HepG2 (cell line): ENCODE data around the gene LIPC. TPM values are rescaled to one million over a fixed set of nuclear protein-coding genes. Genes with fewer than 3 reads are reported as not detected.

Experiments used
- MTA1 ChIP-seq: sonication (generic); formaldehyde crosslinking; IDR thresholded peaks from 2 replicates; pipeline ENCODE4 v1.4.0; 2020; ENCODE audit warnings: missing genetic modification reagents, mild to moderate bottlenecking, borderline replicate concordance
- ZFY ChIP-seq: sonication (generic); formaldehyde crosslinking; IDR thresholded peaks from 2 replicates; pipeline ENCODE4 v1.4.0; 2020; ENCODE audit warnings: missing genetic modification reagents
- ZNF703 ChIP-seq: sonication (generic); formaldehyde crosslinking; IDR thresholded peaks from 2 replicates; pipeline ENCODE4 v1.5.1; 2020; ENCODE audit warnings: missing genetic modification reagents, mild to moderate bottlenecking, moderate library complexity, borderline replicate concordance
- ZNF75D ChIP-seq: sonication (generic); formaldehyde crosslinking; IDR thresholded peaks from 2 replicates; pipeline ENCODE4 v1.8.1; 2023; ENCODE audit warnings: missing genetic modification reagents, mild to moderate bottlenecking, borderline replicate concordance
- polyA plus RNA-seq, 8 experiments: library from polyadenylated mRNA; depleted of rRNA in 3 of 8; stranded (reverse) in 7 of 8; unstranded in 1 of 8; fragments of >200 nt; fragmentation: Illumina TruSeq in 4 of 8; extraction: Trizol in 4 of 8; gene quantifications; 2 replicates each; pipeline versions ENCODE4 v1.2.1 to v1.2.3, GENCODE V29; 2011 to 2016; ENCODE audit warnings: low read depth in 4 of 8, missing spikeins in 1 of 8, mixed read lengths in 1 of 8; ENCODE audit not compliant: insufficient read depth in 1 of 8
- total RNA-seq, 5 experiments: library from RNA; depleted of rRNA; stranded (reverse); fragments of >200 nt; fragmentation: Illumina TruSeq; extraction: Trizol; gene quantifications; 2 replicates each; pipeline ENCODE4 v1.2.3, GENCODE V29; 2016; ENCODE audit warnings: low read depth in 1 of 5
- TF ChIP-seq, protein P1 (sequence below): sonication (generic); formaldehyde crosslinking; IDR thresholded peaks from 2 replicates; pipeline ENCODE4 v1.8.1; 2022; ENCODE audit warnings: low read depth, mild to moderate bottlenecking, missing genetic modification reagents
- TF ChIP-seq, protein P2 (sequence below): sonication (generic); formaldehyde crosslinking; IDR thresholded peaks from 2 replicates; pipeline ENCODE4 v1.4.0; 2020; ENCODE audit warnings: missing genetic modification reagents, borderline replicate concordance

The LIPC gene
- total and polyA plus RNA-seq, 2 of the 13 experiments (the other 11 are each of a cell fraction or from before 2014, with no cell fraction given): 26.0 to 38.0 TPM

DNA sequence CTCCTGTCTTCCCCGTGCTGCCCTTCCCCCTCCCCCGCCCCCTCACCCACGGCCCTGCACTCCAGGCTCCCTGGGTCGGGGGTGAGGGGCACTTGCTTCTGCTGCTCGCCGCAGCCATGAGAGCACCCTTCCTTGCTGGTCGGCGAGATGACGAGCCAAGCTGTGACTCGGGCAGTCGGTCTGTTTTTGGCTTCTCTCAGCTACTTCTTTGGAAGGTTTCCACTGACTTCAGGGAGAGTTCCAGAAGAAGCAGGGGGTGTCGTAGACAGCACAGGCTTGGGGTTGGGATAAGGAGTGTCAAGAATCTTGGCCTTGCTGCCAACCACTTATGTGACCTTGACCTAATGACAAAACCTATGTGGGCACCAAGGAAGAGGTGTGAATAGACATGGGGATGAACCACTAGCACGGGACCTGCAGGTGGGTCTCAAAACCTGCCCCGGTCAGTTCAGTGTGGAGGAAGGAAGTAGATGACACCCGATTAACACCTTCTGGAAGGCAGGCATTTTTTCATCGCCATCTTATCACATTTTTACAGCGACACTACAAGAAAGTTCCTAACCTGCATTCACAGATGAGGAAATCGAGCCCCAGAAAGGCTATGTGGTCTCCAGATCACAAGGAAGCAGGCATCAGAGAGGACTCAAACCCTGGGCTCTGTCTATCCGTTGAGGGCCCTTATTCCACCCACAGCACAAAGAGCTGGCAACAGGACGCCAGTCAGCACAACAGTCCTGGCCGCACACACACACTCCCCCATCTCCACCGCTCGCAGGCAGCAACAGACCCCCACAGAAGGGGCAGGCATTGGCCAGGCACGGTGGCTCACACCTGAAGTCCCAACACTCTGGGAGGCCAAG lies 120.9 kb downstream of the LIPC start (continued):
- TF ChIP-seq, protein P1, sequence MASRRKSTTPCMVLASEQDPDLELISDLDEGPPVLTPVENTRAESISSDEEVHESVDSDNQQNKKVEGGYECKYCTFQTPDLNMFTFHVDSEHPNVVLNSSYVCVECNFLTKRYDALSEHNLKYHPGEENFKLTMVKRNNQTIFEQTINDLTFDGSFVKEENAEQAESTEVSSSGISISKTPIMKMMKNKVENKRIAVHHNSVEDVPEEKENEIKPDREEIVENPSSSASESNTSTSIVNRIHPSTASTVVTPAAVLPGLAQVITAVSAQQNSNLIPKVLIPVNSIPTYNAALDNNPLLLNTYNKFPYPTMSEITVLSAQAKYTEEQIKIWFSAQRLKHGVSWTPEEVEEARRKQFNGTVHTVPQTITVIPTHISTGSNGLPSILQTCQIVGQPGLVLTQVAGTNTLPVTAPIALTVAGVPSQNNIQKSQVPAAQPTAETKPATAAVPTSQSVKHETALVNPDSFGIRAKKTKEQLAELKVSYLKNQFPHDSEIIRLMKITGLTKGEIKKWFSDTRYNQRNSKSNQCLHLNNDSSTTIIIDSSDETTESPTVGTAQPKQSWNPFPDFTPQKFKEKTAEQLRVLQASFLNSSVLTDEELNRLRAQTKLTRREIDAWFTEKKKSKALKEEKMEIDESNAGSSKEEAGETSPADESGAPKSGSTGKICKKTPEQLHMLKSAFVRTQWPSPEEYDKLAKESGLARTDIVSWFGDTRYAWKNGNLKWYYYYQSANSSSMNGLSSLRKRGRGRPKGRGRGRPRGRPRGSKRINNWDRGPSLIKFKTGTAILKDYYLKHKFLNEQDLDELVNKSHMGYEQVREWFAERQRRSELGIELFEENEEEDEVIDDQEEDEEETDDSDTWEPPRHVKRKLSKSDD (CRISPR knock-in tag): no peak
- TF ChIP-seq, protein P2, sequence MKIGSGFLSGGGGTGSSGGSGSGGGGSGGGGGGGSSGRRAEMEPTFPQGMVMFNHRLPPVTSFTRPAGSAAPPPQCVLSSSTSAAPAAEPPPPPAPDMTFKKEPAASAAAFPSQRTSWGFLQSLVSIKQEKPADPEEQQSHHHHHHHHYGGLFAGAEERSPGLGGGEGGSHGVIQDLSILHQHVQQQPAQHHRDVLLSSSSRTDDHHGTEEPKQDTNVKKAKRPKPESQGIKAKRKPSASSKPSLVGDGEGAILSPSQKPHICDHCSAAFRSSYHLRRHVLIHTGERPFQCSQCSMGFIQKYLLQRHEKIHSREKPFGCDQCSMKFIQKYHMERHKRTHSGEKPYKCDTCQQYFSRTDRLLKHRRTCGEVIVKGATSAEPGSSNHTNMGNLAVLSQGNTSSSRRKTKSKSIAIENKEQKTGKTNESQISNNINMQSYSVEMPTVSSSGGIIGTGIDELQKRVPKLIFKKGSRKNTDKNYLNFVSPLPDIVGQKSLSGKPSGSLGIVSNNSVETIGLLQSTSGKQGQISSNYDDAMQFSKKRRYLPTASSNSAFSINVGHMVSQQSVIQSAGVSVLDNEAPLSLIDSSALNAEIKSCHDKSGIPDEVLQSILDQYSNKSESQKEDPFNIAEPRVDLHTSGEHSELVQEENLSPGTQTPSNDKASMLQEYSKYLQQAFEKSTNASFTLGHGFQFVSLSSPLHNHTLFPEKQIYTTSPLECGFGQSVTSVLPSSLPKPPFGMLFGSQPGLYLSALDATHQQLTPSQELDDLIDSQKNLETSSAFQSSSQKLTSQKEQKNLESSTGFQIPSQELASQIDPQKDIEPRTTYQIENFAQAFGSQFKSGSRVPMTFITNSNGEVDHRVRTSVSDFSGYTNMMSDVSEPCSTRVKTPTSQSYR (CRISPR knock-in tag): peak; percentile 33; the same call in 1 of the 2 replicates
- TF ChIP-seq ZFY (0 out of 2 replicates have a peak, but pooled peaks have one; percentile 1), MTA1 (CRISPR knock-in tag) (no peak), ZNF75D (CRISPR knock-in tag) (no peak), ZNF703 (CRISPR knock-in tag) (no peak)
